T-cell (primary cell): Measurements from ENCODE around the gene AKAP13. TPM values are rescaled to one million over a fixed set of nuclear protein-coding genes. Genes with fewer than 3 reads are reported as not detected.

Experiments used
- ATAC-seq, 4 experiments: fragments of 200-7000 bp in 3 of 4; fragments of 150-1000 bp in 1 of 4; cut with Tn5 transposase; replicated peaks in 1 of 4; 1 replicate in 3 of 4; 2 replicates in 1 of 4; pipeline ENCODE4 v1.10.0; 2021; ENCODE audit warnings: moderate library complexity in 3 of 4, mild to moderate bottlenecking in 2 of 4, moderate number of reproducible peaks in 1 of 4
- CTCF ChIA-PET, 2 donors: fragments of 300-600 bp; sonication (Branson Sonifier 250); formaldehyde crosslinking; loops; one replicate each; lab custom pipeline; 2022; ENCODE audit warnings: antibody characterized with exemption in 2 of 2; lab: Charles Lee
- POLR2A ChIA-PET, 2 donors: fragments of 300-600 bp; sonication (Branson Sonifier 250); formaldehyde crosslinking; loops; one replicate each; lab custom pipeline; 2022; ENCODE audit warnings: antibody characterized with exemption in 2 of 2; lab: Charles Lee
- DNase-seq, 35 experiments: peaks; one replicate each; pipeline versions ENCODE4 v3.0.0 to v3.0.0-alpha.2; 2013 to 2023
- H3K27ac ChIP-seq: one replicate; pipeline ENCODE4 v1.5.1; 2013; ENCODE audit warnings: low read length
- H3K27me3 ChIP-seq, 2 experiments: replicated peaks in 1 of 2; 1 replicate in 1 of 2; 2 replicates in 1 of 2; pipeline versions ENCODE4 v1.6.1 to v1.7.0; 2013; ENCODE audit warnings: low read length in 1 of 2, mixed read lengths in 1 of 2; ENCODE audit not compliant: control insufficient read depth in 2 of 2, insufficient read depth in 2 of 2; ENCODE audit errors: extremely low read depth in 1 of 2
- H3K36me3 ChIP-seq, 2 donors: 1 replicate in 1 of 2; 2 replicates in 1 of 2; pipeline versions ENCODE4 v1.6.1 to v1.7.0; 2013; ENCODE audit warnings: low read length in 1 of 2; ENCODE audit not compliant: control insufficient read depth in 2 of 2, insufficient read depth in 1 of 2; ENCODE audit errors: extremely low read depth in 1 of 2
- H3K4me1 ChIP-seq, 2 experiments: 1 replicate in 1 of 2; 2 replicates in 1 of 2; pipeline versions ENCODE4 v1.6.1 to v1.7.0; 2013; ENCODE audit warnings: low read length in 2 of 2, mixed read lengths in 1 of 2; ENCODE audit not compliant: insufficient read depth in 2 of 2, control insufficient read depth in 1 of 2; ENCODE audit errors: extremely low read depth in 1 of 2
- H3K4me3 ChIP-seq, 2 donors: 1 replicate in 1 of 2; 2 replicates in 1 of 2; pipeline versions ENCODE4 v1.5.1 to v1.7.0; 2013; ENCODE audit warnings: mild to moderate bottlenecking in 2 of 2, low read length in 1 of 2, moderate library complexity in 1 of 2; ENCODE audit not compliant: control insufficient read depth in 1 of 2; ENCODE audit errors: extremely low read depth in 1 of 2
- H3K9me3 ChIP-seq: 2 replicates; pipeline ENCODE4 v1.7.0; 2013
- H3K27ac Mint-ChIP-seq, 2 donors: one replicate each; pipeline ENCODE4 v1.8.0; 2020 to 2021; ENCODE audit warnings: mild to moderate bottlenecking in 2 of 2, mixed read lengths in 2 of 2
- H3K27me3 Mint-ChIP-seq, 2 donors: one replicate each; pipeline ENCODE4 v1.8.0; 2021 to 2022; ENCODE audit warnings: mixed read lengths in 2 of 2
- H3K36me3 Mint-ChIP-seq: one replicate; pipeline ENCODE4 v1.8.0; 2021; ENCODE audit warnings: mixed read lengths
- H3K4me1 Mint-ChIP-seq, 3 donors: one replicate each; pipeline ENCODE4 v1.8.0; 2020 to 2022; ENCODE audit warnings: mixed read lengths in 3 of 3, mild to moderate bottlenecking in 1 of 3
- H3K4me3 Mint-ChIP-seq, 3 donors: one replicate each; pipeline ENCODE4 v1.8.0; 2020 to 2022; ENCODE audit warnings: mild to moderate bottlenecking in 3 of 3, mixed read lengths in 3 of 3, moderate library complexity in 3 of 3
- H3K9me3 Mint-ChIP-seq, 3 donors: one replicate each; pipeline ENCODE4 v1.8.0; 2020 to 2022; ENCODE audit warnings: mixed read lengths in 3 of 3
- WGBS: methylation state at CpG from one replicate; pipeline ENCODE4 v1.1.5; 2013; ENCODE audit warnings: missing lambda C conversion rate; ENCODE audit not compliant: insufficient coverage; 5-methylcytosine and 5-hydroxymethylcytosine counted together
- total RNA-seq, 35 experiments: library from RNA in 6 of 35; stranded (reverse) in 6 of 35; fragments of 120-200 nt in 1 of 35; gene quantifications; one replicate each; pipeline versions ENCODE4 v1.2.1 to v1.2.4 and lab custom pipeline; 2013 to 2026

AKAP13 gene
- total RNA-seq, 5 donors from 2014 or later (not counting 1 experiment from before 2014, with no cell fraction given) = 232 to 391 (median 281) TPM

- Histone ChIP-seq H3K27me3 (no peaks in the 10 kb centered on the region), H3K9me3 (no peaks in the 10 kb centered on the region), H3K4me3 (no peak overlapping the region), H3K36me3 (peaks cover 8 to 28% of the 10 kb centered on the region in 2 donors), H3K4me1 (peaks cover 11 to 33% of the 10 kb centered on the region in 2 experiments), H3K27ac (peak overlapping the region; percentile 39)
- WGBS = 43% methylated on average over 1 of the region's 5 CpGs
- Mint-ChIP-seq H3K27ac (peak overlapping the region; percentile 76 to 83), H3K4me3 (no peak overlapping the region), H3K4me1 (peaks cover 40 to 46% (median 40%) of the 10 kb centered on the region in 3 donors), H3K27me3 (no peaks in the 10 kb centered on the region), H3K9me3 (no peaks in the 10 kb centered on the region), H3K36me3 (peaks cover 32% of the 10 kb centered on the region)
- ChIA-PET POLR2A (interaction anchor here (0.5 to 1.1 kb wide), 3 partner anchors 12 to 35 kb away, joined by 3 read pairs; no protein-coding TSS in a partner anchor), CTCF (no interaction called here)
- peak in 2 of 35 experiments; percentile 26 to 28 for DNase-seq
- peak in 1 of 4 experiments; percentile 13 for ATAC-seq
Measured at GRCh38 chr15:85649372-85649771, 269.0 kb downstream of the AKAP13 start.

- CTCF ChIA-PET = no interaction called here
- H3K27ac Mint-ChIP-seq = peak overlapping the region in 1 of 2 donors; percentile 2
- WGBS = 90% methylated on average over 4 of the region's 10 CpGs
Measured at GRCh38 chr15:85651548-85651947, 271.1 kb downstream of the AKAP13 start.

GRCh38 chr15:85652457-85652856, 272.1 kb downstream of the AKAP13 start:
- Histone ChIP-seq H3K27me3 (no peaks in the 10 kb centered on the region), H3K36me3 (peaks cover 0 to 37% of the 10 kb centered on the region in 2 donors), H3K27ac (no peak overlapping the region), H3K4me1 (peaks cover 0 to 8% of the 10 kb centered on the region in 2 experiments), H3K4me3 (no peak overlapping the region), H3K9me3 (no peaks in the 10 kb centered on the region)
- Mint-ChIP-seq H3K4me1 (peaks cover 16 to 21% (median 17%) of the 10 kb centered on the region in 3 donors), H3K36me3 (peaks cover 31% of the 10 kb centered on the region), H3K4me3 (no peak overlapping the region), H3K9me3 (no peaks in the 10 kb centered on the region), H3K27me3 (no peaks in the 10 kb centered on the region), H3K27ac (peak overlapping the region in 1 of 2 donors; percentile 29)
- ChIA-PET CTCF (no interaction called here), POLR2A (no interaction called here)
- DNase-seq = no peak
- WGBS = 92% methylated on average over 3 of the region's 4 CpGs
- no peak for ATAC-seq

More at GRCh38 chr15:85651548-85651947, 271.1 kb downstream of the AKAP13 start:
- DNase-seq = no peak
- no peak for ATAC-seq
- H3K9me3 ChIP-seq = no peaks in the 10 kb centered on the region
- peaks cover 32% of the 10 kb centered on the region for H3K36me3 Mint-ChIP-seq
- H3K27me3 Mint-ChIP-seq = no peaks in the 10 kb centered on the region
- no peaks in the 10 kb centered on the region for H3K9me3 Mint-ChIP-seq
- H3K4me3 ChIP-seq = no peak overlapping the region
- peaks cover 0 to 17% of the 10 kb centered on the region in 2 experiments for H3K4me1 ChIP-seq
- H3K27me3 ChIP-seq = no peaks in the 10 kb centered on the region
- peaks cover 21 to 27% (median 21%) of the 10 kb centered on the region in 3 donors for H3K4me1 Mint-ChIP-seq
- H3K27ac ChIP-seq = no peak overlapping the region
- H3K36me3 ChIP-seq = peaks cover 0 to 39% of the 10 kb centered on the region in 2 donors
- POLR2A ChIA-PET = no interaction called here
- no peak overlapping the region for H3K4me3 Mint-ChIP-seq

GRCh38 chr15:85657132-85657531, 276.7 kb downstream of the AKAP13 start:
- DNase-seq (no peak), ATAC-seq (no peak)
- H3K27me3 ChIP-seq = no peaks in the 10 kb centered on the region
- H3K4me3 ChIP-seq = no peak overlapping the region
- ChIA-PET CTCF (no interaction called here), POLR2A (interaction anchor here (0.6 to 1.6 kb wide), 3 partner anchors 11 to 124 kb away, joined by 5 to 14 read pairs (median 5); no protein-coding TSS in a partner anchor)
- H3K36me3 Mint-ChIP-seq = peaks cover 59% of the 10 kb centered on the region
- H3K9me3 ChIP-seq = no peaks in the 10 kb centered on the region
- WGBS = no CpG with 5 or more reads among the region's 1 CpG
- no peaks in the 10 kb centered on the region for H3K27me3 Mint-ChIP-seq
- peaks cover 4 to 54% of the 10 kb centered on the region in 2 donors for H3K36me3 ChIP-seq
- no peak overlapping the region for H3K27ac ChIP-seq
- H3K4me3 Mint-ChIP-seq = no peak overlapping the region
- no peaks in the 10 kb centered on the region for H3K9me3 Mint-ChIP-seq
- no peaks in the 10 kb centered on the region for H3K4me1 ChIP-seq
- no peak overlapping the region for H3K27ac Mint-ChIP-seq
- peaks cover 0 to 8% (median 2%) of the 10 kb centered on the region in 3 donors for H3K4me1 Mint-ChIP-seq

- H3K27me3 Mint-ChIP-seq = no peaks in the 10 kb centered on the region
- no peak overlapping the region for H3K27ac ChIP-seq
- H3K27me3 ChIP-seq = no peaks in the 10 kb centered on the region
- H3K9me3 Mint-ChIP-seq = no peaks in the 10 kb centered on the region
- H3K36me3 Mint-ChIP-seq = peaks cover 65% of the 10 kb centered on the region
- peaks cover 7 to 55% of the 10 kb centered on the region in 2 donors for H3K36me3 ChIP-seq
- peaks cover 0 to 6% (median 2%) of the 10 kb centered on the region in 3 donors for H3K4me1 Mint-ChIP-seq
- H3K27ac Mint-ChIP-seq = no peak overlapping the region
- H3K4me3 Mint-ChIP-seq = no peak overlapping the region
- H3K4me3 ChIP-seq = no peak overlapping the region
- no peak for DNase-seq
- ATAC-seq = no peak
- WGBS = no CpG with 5 or more reads among the region's 3 CpGs
- ChIA-PET POLR2A (interaction anchor here in 1 of 2 donors (0.6 to 0.8 kb wide), 2 partner anchors 11 to 14 kb away, joined by 3 to 4 read pairs; no protein-coding TSS in a partner anchor), CTCF (interaction anchor here in 1 of 2 donors (0.6 kb wide), 1 partner anchor 28 kb away, joined by 5 read pairs; no protein-coding TSS in a partner anchor)
- no peaks in the 10 kb centered on the region for H3K9me3 ChIP-seq
- H3K4me1 ChIP-seq = no peaks in the 10 kb centered on the region
Measured at GRCh38 chr15:85658816-85659215, 278.4 kb downstream of the AKAP13 start.

GRCh38 chr15:85661859-85662258, 281.5 kb downstream of the AKAP13 start:
- 83% methylated on average over 2 of the region's 3 CpGs for WGBS
- H3K9me3 ChIP-seq = no peaks in the 10 kb centered on the region
- no peaks in the 10 kb centered on the region for H3K4me1 ChIP-seq
- ChIA-PET POLR2A (no interaction called here), CTCF (no interaction called here)
- Mint-ChIP-seq H3K27me3 (no peaks in the 10 kb centered on the region), H3K4me3 (no peak overlapping the region), H3K4me1 (peaks cover 6 to 15% (median 10%) of the 10 kb centered on the region in 3 donors), H3K9me3 (no peaks in the 10 kb centered on the region), H3K36me3 (peaks cover 80% of the 10 kb centered on the region), H3K27ac (no peak overlapping the region)
- no peaks in the 10 kb centered on the region for H3K27me3 ChIP-seq
- no peak overlapping the region for H3K4me3 ChIP-seq
- no peak overlapping the region for H3K27ac ChIP-seq
- DNase-seq = no peak
- peaks cover 17 to 51% of the 10 kb centered on the region in 2 donors for H3K36me3 ChIP-seq
- ATAC-seq = no peak
